ENCODE results near the gene PRKN. TPM values are rescaled to one million over a fixed set of nuclear protein-coding genes. Genes with fewer than 3 reads are reported as not detected.

Gene PRKN
- total RNA-seq, 1 donor from 2014 or later: 1.2 TPM

GRCh38 chr6:161750686-161751085, 976.9 kb downstream of the PRKN start:
- no peak overlapping the region for H3K4me3 ChIP-seq (ENCODE audit: low read depth, low read length)
- H3K36me3 ChIP-seq (ENCODE audit: control insufficient read depth, insufficient read depth, low read length): no peaks in the 10 kb centered on the region
- DNase-seq (ENCODE audit: low read depth): no peak
- no peak for TF ChIP-seq CTCF (IDR thresholded peaks at IDR 0.05; ENCODE audit: insufficient read depth, low read length, poor library complexity, severe bottlenecking)
- H3K27me3 ChIP-seq (ENCODE audit: control insufficient read depth, insufficient read depth, low read length): no peaks in the 10 kb centered on the region

- no peak for DNase-seq (ENCODE audit: low read depth)
- no peak for TF ChIP-seq CTCF (IDR thresholded peaks at IDR 0.05; ENCODE audit: insufficient read depth, low read length, poor library complexity, severe bottlenecking)
- H3K4me3 ChIP-seq (ENCODE audit: low read depth, low read length): no peak overlapping the region
- H3K27me3 ChIP-seq (ENCODE audit: control insufficient read depth, insufficient read depth, low read length): no peaks in the 10 kb centered on the region
- H3K36me3 ChIP-seq (ENCODE audit: control insufficient read depth, insufficient read depth, low read length): no peaks in the 10 kb centered on the region
Observed at GRCh38 chr6:161749576-161749975, 978.0 kb downstream of the PRKN start.

GRCh38 chr6:161748535-161749416, 978.8 kb downstream of the PRKN start:
- DNase-seq (ENCODE audit: low read depth): no peak
- H3K4me3 ChIP-seq (ENCODE audit: low read depth, low read length): no peak overlapping the region
- peak; percentile 64 for TF ChIP-seq CTCF (IDR thresholded peaks at IDR 0.05; ENCODE audit: insufficient read depth, low read length, poor library complexity, severe bottlenecking)
- no peaks in the 10 kb centered on the region for H3K36me3 ChIP-seq (ENCODE audit: control insufficient read depth, insufficient read depth, low read length)
- H3K27me3 ChIP-seq (ENCODE audit: control insufficient read depth, insufficient read depth, low read length): no peaks in the 10 kb centered on the region

- H3K4me3 ChIP-seq (ENCODE audit: low read depth, low read length): no peak overlapping the region
- H3K27me3 ChIP-seq (ENCODE audit: control insufficient read depth, insufficient read depth, low read length): no peaks in the 10 kb centered on the region
- no peaks in the 10 kb centered on the region for H3K36me3 ChIP-seq (ENCODE audit: control insufficient read depth, insufficient read depth, low read length)
- TF ChIP-seq CTCF (IDR thresholded peaks at IDR 0.05; ENCODE audit: insufficient read depth, low read length, poor library complexity, severe bottlenecking): no peak
- DNase-seq (ENCODE audit: low read depth): no peak
Observed at GRCh38 chr6:161747506-161747905, 980.1 kb downstream of the PRKN start.

- TF ChIP-seq CTCF (IDR thresholded peaks at IDR 0.05; ENCODE audit: insufficient read depth, low read length, poor library complexity, severe bottlenecking): no peak
- H3K4me3 ChIP-seq (ENCODE audit: low read depth, low read length): no peak overlapping the region
- H3K36me3 ChIP-seq (ENCODE audit: control insufficient read depth, insufficient read depth, low read length): no peaks in the 10 kb centered on the region
Observed at GRCh38 chr6:161745594-161746141, 981.9 kb downstream of the PRKN start.

More at GRCh38 chr6:161745594-161746141, 981.9 kb downstream of the PRKN start:
- no peak for DNase-seq (ENCODE audit: low read depth)
- no peaks in the 10 kb centered on the region for H3K27me3 ChIP-seq (ENCODE audit: control insufficient read depth, insufficient read depth, low read length)

All from kidney epithelial cell (primary cell).